ENCODE results near the gene PCDHGB5.
"Not testable (repeated sequence)": the region's sequence is repeated elsewhere in the genome, so short reads cannot be mapped to it uniquely, and the experiment has no call there.

The PCDHGB5 gene

GRCh38 chr5:141375444-141376155 lies 22.1 kb upstream of the PCDHGB5 start:
- DNase-seq (ENCODE audit: extremely low read depth in 1 of 2, low read depth in 1 of 2): not testable (repeated sequence)

DNA sequence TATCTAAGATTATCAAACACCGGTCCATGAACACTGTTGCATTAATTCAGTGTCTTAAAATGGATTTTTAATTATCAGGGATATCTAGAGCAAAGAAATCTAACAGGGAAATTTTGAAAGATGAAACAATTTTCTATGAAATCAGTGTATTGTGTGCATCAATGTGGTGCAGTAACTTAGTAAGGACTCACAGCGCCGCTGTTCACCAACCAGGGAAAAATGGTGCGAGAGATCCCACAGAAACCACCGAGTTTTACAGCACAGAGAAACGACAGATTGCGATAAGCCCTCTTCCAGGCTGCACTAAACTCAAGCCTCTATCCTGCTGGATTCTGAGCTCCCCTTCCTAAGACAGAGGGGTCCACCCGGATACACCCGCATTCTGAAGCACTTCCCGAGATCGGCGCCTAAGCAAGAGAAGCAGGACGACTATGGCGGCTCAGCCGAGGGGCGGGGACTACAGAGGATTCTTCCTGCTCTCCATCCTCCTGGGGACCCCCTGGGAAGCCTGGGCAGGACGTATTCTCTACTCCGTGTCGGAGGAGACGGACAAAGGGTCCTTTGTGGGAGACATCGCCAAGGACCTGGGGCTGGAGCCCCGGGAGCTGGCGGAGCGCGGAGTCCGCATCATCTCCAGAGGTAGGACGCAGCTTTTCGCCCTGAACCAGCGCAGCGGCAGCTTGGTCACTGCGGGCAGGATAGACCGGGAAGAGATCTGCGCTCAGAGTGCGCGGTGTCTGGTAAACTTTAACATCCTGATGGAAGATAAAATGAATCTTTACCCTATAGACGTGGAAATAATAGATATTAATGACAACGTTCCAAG lies 15.1 kb upstream of the PCDHGB5 start, which contains the start of gene PCDHGA7:
TSS of gene PCDHGA7 (plus strand) at position 274 of the 826 bp plus-strand sequence. CDS start at position 432, 158 bp downstream.
- no peak for DNase-seq (ENCODE audit: extremely low read depth in 1 of 2, low read depth in 1 of 2)

DNA sequence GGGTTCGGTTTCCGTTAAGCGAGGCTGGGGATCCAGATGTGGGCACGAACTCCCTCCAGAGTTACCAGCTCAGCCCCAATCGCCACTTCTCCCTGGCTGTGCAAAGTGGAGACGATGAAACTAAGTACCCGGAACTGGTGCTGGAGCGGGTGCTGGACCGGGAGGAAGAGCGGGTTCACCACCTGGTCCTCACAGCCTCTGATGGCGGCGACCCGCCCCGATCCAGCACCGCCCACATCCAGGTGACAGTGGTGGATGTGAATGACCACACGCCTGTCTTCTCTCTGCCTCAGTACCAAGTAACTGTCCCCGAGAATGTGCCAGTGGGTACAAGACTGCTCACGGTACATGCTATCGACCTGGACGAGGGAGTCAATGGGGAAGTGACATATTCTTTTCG lies 14.4 kb upstream of the PCDHGB5 start:
- no peak for DNase-seq (ENCODE audit: extremely low read depth in 1 of 2, low read depth in 1 of 2)

DNA sequence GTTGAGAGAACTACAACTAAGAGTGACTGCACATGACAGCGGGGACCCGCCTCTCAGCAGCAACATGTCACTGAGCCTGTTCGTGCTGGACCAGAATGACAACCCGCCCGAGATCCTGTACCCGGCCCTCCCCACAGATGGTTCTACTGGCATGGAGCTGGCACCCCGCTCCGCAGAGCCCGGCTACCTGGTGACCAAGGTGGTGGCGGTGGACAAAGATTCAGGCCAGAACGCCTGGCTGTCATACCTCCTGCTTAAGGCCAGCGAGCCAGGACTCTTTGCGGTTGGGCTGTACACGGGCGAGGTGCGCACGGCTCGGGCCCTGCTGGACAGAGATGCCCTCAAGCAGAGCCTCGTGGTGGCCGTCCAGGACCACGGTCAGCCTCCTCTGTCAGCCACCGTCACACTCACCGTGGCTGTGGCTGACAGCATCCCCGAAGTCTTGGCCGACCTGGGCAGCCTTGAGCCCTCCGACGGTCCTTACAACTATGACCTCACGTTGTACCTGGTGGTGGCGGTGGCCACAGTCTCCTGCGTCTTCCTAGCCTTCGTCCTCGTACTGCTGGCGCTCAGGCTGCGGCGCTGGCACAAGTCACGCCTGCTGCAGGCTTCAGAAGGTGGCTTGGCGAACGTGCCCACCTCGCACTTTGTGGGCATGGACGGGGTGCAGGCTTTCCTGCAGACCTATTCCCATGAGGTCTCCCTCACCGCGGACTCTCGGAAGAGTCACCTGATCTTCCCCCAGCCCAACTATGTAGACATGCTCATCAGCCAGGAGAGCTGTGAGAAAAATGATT lies 13.1 kb upstream of the PCDHGB5 start:
- no peak for DNase-seq (ENCODE audit: extremely low read depth in 1 of 2, low read depth in 1 of 2)

GRCh38 chr5:141387557-141388311 lies 10.0 kb upstream of the PCDHGB5 start, which contains the start of gene PCDHGB4:
Gene PCDHGB4 (plus strand): TSS chr5:141387698. CDS start chr5:141387885, 187 bp downstream.
- DNase-seq (ENCODE audit: extremely low read depth in 1 of 2, low read depth in 1 of 2): not testable (repeated sequence)

- DNase-seq (ENCODE audit: extremely low read depth in 1 of 2, low read depth in 1 of 2): no peak
Observed at GRCh38 chr5:141388661-141389060, 9.1 kb upstream of the PCDHGB5 start.

DNA sequence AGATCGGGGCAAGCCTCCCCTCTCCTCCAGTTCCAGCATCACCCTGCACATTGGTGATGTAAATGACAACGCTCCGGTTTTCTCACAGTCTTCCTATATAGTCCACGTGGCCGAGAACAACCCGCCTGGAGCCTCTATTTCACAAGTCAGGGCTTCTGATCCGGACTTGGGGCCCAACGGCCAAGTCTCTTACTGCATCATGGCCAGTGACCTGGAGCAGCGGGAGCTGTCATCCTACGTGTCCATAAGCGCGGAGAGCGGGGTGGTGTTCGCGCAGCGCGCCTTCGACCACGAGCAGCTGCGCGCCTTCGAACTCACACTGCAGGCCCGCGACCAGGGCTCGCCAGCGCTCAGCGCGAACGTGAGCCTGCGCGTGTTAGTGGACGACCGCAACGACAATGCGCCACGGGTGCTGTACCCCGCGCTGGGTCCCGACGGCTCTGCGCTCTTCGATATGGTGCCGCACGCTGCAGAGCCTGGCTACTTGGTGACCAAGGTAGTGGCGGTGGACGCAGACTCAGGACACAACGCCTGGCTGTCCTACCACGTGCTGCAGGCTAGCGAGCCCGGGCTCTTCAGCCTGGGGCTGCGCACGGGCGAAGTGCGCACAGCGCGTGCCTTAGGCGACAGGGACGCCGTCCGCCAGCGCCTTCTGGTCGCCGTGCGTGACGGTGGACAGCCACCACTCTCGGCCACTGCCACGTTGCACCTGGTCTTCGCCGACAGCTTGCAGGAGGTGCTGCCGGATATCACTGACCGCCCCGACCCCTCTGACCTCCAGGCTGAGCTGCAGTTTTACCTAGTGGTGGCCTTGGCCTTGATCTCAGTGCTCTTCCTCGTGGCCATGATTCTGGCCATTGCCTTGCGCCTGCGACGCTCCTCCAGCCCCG lies 8.3 kb upstream of the PCDHGB5 start:
- DNase-seq (ENCODE audit: extremely low read depth in 1 of 2, low read depth in 1 of 2): no peak

DNA sequence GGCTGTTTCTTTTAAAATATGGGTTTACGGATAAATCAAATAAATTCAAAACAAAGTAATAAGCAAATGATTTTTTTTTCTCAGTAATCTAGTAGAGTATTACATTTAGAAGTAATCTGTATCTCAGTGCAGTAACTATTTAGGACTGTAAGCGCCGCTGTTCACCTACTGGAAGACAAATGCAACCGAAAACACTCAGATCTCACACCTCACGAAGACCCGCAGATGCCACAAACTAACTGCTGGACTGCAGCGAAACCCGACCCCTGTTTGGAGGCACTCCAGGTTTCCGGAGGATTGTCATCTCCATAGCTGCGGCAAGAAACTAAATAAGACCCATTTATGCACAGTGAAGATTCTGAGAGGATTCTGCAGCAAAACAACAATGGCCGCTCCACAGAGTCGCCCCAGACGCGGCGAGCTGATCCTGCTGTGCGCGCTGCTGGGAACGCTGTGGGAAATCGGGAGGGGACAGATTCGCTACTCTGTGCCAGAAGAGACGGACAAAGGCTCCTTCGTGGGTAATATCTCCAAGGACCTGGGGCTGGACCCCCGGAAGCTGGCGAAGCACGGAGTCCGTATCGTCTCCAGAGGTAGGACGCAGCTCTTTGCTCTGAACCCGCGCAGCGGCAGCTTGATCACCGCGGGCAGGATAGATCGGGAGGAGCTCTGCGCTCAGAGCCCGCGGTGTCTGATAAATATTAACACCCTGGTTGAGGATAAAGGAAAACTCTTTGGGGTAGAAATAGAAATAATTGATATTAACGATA lies 5.1 kb upstream of the PCDHGB5 start, which contains the start of gene PCDHGA8:
TSS of gene PCDHGA8 (plus strand) at position 205 of the 770 bp plus-strand sequence. CDS start at position 386, 181 bp downstream.
- no peak for DNase-seq (ENCODE audit: extremely low read depth in 1 of 2, low read depth in 1 of 2)

DNA sequence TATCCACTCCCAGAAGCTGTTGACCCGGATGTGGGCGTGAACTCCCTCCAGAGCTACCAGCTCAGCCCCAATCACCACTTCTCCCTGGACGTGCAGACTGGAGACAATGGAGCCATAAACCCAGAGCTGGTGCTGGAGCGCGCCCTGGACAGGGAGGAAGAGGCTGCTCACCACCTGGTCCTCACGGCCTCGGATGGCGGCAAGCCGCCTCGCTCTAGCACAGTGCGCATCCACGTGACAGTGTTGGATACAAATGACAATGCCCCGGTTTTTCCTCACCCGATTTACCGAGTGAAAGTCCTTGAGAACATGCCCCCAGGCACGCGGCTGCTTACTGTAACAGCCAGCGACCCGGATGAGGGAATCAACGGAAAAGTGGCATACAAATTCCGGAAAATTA lies 4.5 kb upstream of the PCDHGB5 start:
- no peak for DNase-seq (ENCODE audit: extremely low read depth in 1 of 2, low read depth in 1 of 2)

DNA sequence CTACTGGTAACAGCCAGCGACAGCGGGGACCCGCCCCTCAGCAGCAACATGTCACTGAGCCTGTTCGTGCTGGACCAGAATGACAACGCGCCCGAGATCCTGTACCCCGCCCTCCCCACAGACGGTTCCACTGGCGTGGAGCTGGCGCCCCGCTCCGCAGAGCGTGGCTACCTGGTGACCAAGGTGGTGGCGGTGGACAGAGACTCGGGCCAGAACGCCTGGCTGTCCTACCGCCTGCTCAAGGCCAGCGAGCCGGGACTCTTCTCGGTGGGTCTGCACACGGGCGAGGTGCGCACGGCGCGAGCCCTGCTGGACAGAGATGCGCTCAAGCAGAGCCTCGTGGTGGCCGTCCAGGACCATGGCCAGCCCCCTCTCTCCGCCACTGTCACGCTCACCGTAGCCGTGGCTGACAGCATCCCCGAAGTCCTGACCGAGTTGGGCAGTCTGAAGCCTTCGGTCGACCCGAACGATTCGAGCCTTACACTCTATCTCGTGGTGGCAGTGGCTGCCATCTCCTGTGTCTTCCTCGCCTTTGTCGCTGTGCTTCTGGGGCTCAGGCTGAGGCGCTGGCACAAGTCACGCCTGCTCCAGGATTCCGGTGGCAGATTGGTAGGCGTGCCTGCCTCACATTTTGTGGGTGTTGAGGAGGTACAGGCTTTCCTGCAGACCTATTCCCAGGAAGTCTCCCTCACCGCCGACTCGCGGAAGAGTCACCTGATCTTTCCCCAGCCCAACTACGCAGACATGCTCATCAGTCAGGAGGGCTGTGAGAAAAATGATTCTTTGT lies 3.2 kb upstream of the PCDHGB5 start:
- not testable (repeated sequence) for DNase-seq (ENCODE audit: extremely low read depth in 1 of 2, low read depth in 1 of 2)

- no peak for DNase-seq (ENCODE audit: extremely low read depth in 1 of 2, low read depth in 1 of 2)
Observed at GRCh38 chr5:141398608-141399007, 861 bp downstream of the PCDHGB5 start.

- no peak for DNase-seq (ENCODE audit: extremely low read depth in 1 of 2, low read depth in 1 of 2)
Observed at GRCh38 chr5:141399555-141400258, 2.0 kb downstream of the PCDHGB5 start.

GRCh38 chr5:141402553-141403243 lies 5.0 kb downstream of the PCDHGB5 start, which contains the start of gene PCDHGA9:
Gene PCDHGA9 (plus strand): TSS chr5:141402778. CDS start chr5:141402953, 175 bp downstream.
- DNase-seq (ENCODE audit: extremely low read depth in 1 of 2, low read depth in 1 of 2): no peak

GRCh38 chr5:141403387-141403786 lies 5.6 kb downstream of the PCDHGB5 start:
- DNase-seq (ENCODE audit: extremely low read depth in 1 of 2, low read depth in 1 of 2): no peak

- DNase-seq (ENCODE audit: extremely low read depth in 1 of 2, low read depth in 1 of 2): not testable (repeated sequence)
Observed at GRCh38 chr5:141407790-141408505, 10.2 kb downstream of the PCDHGB5 start, which contains the start of gene PCDHGB6. Gene PCDHGB6 (plus strand): TSS chr5:141408021. CDS start chr5:141408203, 182 bp downstream.

Data from stimulated activated CD8-positive, alpha-beta memory T cell treated with anti-CD3 and anti-CD28 coated beads, Interleukin-7, amount 100 ng/mL, for 48 hours (primary cell).